Measurements from ENCODE around the gene SHC4. TPM values are rescaled to one million over a fixed set of nuclear protein-coding genes. Genes with fewer than 3 reads are reported as not detected.

SHC4 gene
- total RNA-seq (2014; rRNA removed; shearing (Covaris generic)) = 1.2 and 1.9 TPM in 2 replicates

GRCh38 chr15:48963524-48964113 lies at the start of gene SHC4:
Gene SHC4 (minus strand): TSS chr15:48963919. CDS start chr15:48963015, 904 bp downstream.
- DNase-seq (ENCODE audit: low read depth) = peak; percentile 85

- DNase-seq (ENCODE audit: low read depth) = no peak
Observed at GRCh38 chr15:48999314-48999713, 35.6 kb upstream of the SHC4 start.

- no peak for DNase-seq (ENCODE audit: low read depth)
Observed at GRCh38 chr15:48996276-48996675, 32.6 kb upstream of the SHC4 start.

GRCh38 chr15:48993380-48993779 lies 29.7 kb upstream of the SHC4 start:
- DNase-seq (ENCODE audit: low read depth) = no peak

- no peak for DNase-seq (ENCODE audit: low read depth)
Observed at GRCh38 chr15:48992545-48992944, 28.8 kb upstream of the SHC4 start.

GRCh38 chr15:48992096-48992495 lies 28.4 kb upstream of the SHC4 start:
- DNase-seq (ENCODE audit: low read depth) = no peak

- no peak for DNase-seq (ENCODE audit: low read depth)
Observed at GRCh38 chr15:48989170-48989569, 25.5 kb upstream of the SHC4 start.

- DNase-seq (ENCODE audit: low read depth) = no peak
Observed at GRCh38 chr15:48987142-48987541, 23.4 kb upstream of the SHC4 start.

- no peak for DNase-seq (ENCODE audit: low read depth)
Observed at GRCh38 chr15:48986240-48986639, 22.5 kb upstream of the SHC4 start.

- no peak for DNase-seq (ENCODE audit: low read depth)
Observed at GRCh38 chr15:48985516-48985915, 21.8 kb upstream of the SHC4 start.

GRCh38 chr15:48984811-48985352 lies 21.2 kb upstream of the SHC4 start:
- DNase-seq (ENCODE audit: low read depth) = no peak

GRCh38 chr15:48984021-48984710 lies 20.4 kb upstream of the SHC4 start:
- no peak for DNase-seq (ENCODE audit: low read depth)

GRCh38 chr15:48983300-48983699 lies 19.6 kb upstream of the SHC4 start:
- DNase-seq (ENCODE audit: low read depth) = no peak

- peak; percentile 40 for DNase-seq (ENCODE audit: low read depth)
Observed at GRCh38 chr15:48981941-48982340, 18.2 kb upstream of the SHC4 start.

- no peak for DNase-seq (ENCODE audit: low read depth)
Observed at GRCh38 chr15:48978638-48979037, 14.9 kb upstream of the SHC4 start.

GRCh38 chr15:48976444-48977088 lies 12.8 kb upstream of the SHC4 start:
- DNase-seq (ENCODE audit: low read depth) = no peak

- DNase-seq (ENCODE audit: low read depth) = peak; percentile 85
Observed at GRCh38 chr15:48975472-48976419, 12.0 kb upstream of the SHC4 start.

- DNase-seq (ENCODE audit: low read depth) = peak; percentile 58
Observed at GRCh38 chr15:48974882-48975281, 11.2 kb upstream of the SHC4 start.

- DNase-seq (ENCODE audit: low read depth) = no peak
Observed at GRCh38 chr15:48972750-48973503, 9.2 kb upstream of the SHC4 start.

- DNase-seq (ENCODE audit: low read depth) = peak; percentile 49
Observed at GRCh38 chr15:48970926-48971325, 7.2 kb upstream of the SHC4 start.

- no peak for DNase-seq (ENCODE audit: low read depth)
Observed at GRCh38 chr15:48968066-48968465, 4.3 kb upstream of the SHC4 start.

Data from RPMI7951 (cell line).